NCI-H146 treated with DMSO at 0.1 percent for 48 hours (cell line): ENCODE data around the gene CAMKMT.

Experiments used
- DNase-seq: peaks from one replicate; lab custom pipeline; 2025; ENCODE audit not compliant: unreplicated experiment; lab: John Stamatoyannopoulos, UW

Gene CAMKMT

DNA sequence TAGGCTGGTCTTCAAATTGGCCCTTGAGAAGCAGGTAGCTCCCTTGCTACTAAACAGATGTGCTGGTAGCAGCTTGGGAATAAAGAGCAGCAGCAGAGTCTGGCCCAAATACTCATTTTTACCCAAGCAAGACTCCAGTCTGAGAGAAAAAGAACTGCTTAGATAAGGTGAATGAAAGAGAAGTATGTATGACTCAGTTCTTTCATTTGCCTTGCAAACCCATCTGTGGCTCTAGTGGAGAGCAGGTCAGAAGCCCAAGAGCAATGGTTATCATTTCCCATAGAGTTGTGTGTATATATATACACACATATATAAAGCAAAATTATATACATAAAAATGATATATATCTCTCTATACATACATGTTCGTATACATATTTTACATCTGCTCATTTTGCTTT lies 80.3 kb downstream of the CAMKMT start:
- no peak for DNase-seq

DNA sequence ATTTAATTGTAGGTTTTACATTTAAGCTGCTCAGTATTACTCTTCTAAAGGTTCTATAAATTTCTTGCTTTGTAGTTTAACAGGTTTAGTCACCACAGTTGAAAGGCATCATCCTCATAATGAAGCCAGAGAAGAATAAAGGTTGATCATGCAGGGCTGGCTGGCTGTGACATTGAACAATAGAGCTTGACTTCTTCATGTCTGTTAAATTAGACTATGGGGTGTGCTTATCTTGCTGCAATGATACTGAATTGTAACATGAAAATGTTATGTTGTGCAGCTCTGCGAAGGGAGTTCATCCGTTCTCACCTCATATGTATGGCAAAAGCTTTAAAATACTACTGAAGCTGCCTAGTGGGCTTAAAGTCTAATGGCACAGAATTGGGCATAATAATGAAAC lies 81.8 kb downstream of the CAMKMT start:
- no peak for DNase-seq

DNA sequence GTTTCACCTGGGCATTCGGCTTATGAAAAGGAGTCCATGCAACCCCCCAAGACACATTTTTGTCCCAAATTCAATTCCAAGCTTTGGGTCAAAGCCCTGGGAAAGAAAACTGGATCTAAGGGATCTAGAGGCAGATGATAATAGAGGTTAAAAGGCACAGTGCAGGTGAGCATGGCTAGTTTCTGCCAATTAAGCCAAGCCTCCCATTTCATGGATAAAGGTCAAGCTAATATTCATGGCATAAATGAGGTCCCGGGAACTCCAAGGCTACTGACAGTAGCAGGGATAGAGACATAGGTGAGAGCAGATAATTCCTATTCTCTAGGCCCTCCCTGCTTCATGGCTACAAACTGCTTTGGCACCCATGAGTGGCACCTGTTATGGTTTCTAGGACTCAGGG lies 83.1 kb downstream of the CAMKMT start:
- DNase-seq: no peak

DNA sequence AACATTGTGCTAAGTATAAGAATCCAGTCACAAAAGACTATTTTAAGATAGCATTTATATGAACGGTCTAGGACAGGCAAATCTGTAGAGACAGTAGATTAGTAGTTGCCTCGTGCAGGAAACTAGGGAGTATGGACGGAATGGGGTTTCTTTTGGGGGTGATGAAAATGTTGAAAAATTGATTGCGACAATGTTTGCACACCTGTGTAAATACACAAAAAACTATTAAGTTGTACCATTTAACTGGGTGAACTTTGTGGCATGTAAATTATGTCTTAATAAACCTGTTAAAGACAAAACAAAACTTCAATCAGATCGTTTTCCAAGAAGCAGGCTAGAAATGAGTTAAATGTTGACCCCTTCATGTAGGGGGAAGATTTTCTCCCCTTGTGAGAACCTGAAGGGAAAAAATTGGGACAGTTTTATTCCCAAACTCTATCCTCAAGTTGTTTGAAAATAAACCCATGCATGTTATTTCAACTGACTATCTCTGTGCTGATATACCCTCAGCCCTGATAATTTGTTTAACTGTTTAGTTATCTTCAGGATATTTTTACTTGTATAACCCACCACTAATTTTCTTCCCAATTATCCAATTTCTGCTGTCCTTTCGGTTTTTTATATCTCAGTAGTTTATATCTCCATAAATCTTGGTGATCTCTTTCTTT lies 87.2 kb downstream of the CAMKMT start:
- DNase-seq: peak; percentile 49

DNA sequence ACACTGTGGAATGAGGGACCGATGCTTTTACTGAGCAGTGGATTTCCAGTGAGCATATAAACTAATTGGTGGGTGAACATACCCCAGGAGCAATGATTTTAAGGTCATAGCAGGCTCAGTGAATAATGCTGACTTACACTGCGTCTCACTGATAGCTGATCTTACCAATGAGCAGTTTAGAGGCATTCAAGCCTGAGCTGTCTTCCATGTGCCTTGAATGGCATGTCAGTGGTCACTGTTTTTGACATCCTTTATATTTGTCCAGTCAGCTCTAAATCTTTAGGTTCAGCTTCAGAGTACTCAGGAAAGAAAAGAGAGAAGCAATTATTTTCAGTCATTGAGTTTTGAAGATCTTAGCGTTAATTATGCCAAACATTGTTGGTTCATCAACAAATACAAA lies 88.3 kb downstream of the CAMKMT start:
- DNase-seq: no peak

DNA sequence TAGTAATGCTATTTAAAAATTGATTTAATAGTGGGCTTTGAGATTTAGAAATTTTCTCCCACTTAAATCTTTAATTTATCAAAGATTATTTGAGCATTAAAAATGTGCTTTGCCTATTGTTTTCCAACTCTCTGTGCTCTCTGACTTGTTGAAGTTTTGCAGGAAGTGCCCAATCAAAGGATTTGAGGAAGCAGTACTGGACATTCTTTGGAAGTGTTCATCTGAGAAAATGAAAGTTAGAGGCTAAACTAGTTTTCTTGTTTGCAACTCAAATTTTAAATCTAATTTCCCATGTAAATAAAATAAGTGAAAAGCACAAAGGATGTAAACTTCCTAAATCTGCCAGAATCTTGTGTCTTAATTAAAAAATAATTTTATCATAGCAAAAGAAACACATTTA lies 89.1 kb downstream of the CAMKMT start:
- no peak for DNase-seq

DNA sequence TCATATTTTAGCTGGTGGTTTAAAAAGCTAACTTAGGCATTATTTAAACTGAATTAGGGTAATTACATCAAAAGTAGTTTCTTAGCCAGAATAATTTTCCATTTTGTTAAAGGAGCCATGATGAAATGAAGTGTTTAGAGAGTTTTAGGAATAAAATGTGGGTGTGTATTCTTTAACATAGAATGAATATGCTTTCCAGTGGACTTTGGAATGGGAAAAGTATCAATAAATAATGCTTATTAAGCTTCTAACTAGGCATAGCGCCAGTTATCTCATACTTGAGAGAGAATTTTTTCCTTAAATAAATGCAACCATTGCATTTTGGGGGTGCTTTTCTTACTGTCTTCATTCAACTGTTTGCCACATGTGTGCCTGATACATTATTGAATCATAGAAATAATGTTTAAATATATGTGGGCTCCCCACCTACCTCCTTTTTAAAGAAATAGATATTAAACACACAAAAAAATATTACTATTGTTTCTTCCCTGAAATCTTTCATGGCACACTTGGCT lies 90.4 kb downstream of the CAMKMT start:
- no peak for DNase-seq

DNA sequence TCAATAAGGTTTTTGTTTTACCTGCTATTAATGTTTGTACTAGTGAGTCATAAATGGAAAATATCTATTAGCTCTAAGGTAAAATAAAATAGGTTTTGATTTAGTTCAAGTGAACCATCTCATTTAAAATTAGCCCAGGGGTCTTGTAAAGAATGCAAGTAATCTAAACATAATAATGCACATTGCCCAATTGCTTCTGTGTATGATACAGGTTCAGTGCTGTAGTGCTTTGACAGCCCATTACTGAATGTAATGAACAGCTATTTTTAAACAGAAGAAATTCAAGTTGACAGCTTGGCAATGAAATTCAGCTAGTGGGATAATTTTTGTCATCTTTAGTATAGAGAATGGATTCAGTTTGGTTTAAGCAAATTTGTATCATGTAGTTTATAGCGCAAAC lies 91.5 kb downstream of the CAMKMT start:
- DNase-seq: no peak

DNA sequence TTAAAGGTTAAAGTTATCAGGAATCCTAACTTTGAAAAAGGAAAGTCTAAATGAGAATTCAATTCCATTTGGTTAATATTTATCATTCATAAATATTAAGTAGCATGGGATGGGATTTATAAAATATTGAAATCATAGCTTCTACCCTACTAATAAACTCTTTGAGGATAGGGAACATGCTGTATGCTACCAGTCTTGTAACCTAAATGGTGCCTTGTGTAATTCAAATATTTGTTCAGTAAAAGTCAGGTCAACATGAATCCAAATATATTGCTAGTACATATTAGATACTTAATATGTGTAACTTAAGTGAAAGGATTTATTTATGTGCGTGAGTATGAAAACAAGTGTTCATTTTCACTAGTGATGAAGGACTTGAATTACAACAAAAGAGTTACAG lies 94.1 kb downstream of the CAMKMT start:
- DNase-seq: no peak

DNA sequence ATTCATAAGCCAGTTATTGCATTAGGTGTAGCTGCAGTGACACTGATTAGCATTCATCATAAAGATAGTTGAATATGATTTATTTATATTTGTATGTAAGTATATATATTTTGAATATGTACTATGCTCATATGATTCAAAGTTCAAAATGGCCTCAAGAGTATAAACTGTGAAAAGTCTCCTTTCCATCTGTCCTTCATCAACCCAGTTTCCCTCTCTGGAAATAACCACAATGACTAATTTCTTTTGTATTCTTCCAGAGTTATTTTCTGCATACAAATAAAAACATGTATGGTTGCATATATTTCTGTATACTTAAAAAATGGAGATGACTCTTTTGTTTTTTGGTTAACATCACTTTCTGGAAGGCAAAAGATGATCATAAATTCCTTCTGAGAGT lies 95.2 kb downstream of the CAMKMT start:
- no peak for DNase-seq

DNA sequence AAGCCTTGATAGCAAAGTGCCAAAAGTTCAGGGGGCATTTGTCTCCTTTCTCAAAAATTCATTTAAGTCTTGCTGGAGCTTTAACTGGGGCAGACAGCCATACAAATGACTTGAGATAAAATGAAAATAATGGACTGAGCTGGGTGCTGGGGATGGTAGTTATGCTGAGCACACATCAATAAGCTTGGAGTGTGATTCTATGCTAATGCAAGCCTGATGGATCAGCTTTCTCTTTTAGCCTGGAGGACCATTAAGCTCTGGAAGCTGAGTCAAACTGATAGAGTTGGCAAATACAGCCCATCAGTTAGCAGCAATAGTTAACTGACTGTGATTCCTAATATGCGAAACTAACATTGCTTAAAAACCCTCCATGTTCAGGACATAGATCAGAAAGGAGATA lies 98.0 kb downstream of the CAMKMT start:
- no peak for DNase-seq

DNA sequence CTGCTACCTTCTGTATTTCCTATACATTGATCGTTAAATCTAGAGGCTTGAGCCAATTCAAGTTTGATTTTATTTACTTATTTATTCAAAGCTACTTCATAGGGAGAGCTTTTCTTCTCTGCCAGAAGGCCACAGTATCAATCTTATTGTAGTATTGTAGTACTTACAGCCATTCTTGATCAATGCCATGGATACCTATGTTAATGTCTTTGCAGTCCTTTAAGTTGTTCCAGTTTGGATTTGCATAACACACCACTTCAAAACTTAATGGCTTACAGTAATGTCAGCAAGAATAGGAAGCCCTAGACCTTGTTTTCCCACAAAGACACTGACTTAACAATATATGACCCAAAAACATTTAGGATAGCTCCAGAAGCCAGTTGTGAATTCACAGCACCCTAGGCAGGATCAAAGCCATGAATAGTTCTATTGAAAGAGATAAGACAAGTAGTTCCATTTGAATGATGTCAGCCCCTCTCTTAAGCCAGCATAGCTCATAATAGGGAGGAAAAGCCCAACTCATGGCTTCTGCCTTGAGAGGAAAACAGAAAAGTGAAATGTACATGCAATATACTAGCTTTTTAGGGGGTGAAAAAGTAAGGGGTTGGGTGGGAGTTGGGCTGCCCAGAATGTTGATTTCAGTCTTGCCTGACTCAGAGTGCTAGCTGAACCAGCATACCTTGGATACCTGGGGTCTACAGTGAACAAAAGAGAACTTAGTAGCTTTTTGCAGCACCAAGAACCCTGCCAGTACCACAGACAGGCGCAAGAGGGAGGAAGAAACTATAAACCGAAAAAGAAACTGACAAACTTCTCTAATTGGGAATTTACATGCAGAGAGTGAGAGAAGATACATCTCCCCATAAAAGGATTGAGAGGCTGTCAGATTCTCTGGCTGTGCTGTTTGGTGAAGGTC lies 101.4 kb downstream of the CAMKMT start:
- no peak for DNase-seq

DNA sequence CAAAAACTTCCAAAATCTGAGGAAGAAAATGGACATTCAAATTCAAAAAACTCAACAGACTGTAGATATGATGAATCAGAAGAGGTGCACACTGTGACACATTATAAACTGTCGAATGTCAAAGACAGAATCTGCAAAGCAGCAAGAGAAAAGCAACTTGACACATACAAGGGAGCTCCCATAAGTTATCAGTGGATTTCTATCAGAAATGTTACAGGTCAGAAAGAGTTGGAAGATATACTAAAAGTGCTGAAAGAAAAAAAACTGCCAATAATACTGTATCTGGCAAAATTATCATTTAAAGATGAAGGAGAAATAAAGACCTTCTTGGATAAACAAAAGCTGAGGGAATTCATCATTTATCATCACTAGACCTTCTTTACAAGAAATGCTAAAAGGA lies 102.7 kb downstream of the CAMKMT start:
- no peak for DNase-seq

DNA sequence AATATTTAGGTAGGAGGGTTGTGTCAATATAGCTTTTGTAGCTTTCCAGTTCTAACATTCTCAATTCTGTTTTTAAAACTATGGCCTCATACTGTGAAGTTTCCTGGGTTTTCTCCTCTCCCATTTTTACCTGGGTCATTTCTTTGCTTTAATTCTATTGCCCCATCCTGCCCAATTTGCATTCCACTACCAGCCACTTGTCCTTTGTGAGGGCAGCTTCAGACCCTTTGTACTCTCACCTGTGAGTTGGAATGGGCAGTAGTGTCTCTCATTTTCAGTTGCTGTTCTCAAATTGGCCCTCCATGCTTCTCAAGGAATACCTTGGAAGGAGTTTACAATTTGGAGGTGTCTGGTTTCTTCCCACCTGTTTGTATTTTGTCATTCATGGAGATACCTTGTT lies 108.4 kb downstream of the CAMKMT start:
- DNase-seq: no peak

DNA sequence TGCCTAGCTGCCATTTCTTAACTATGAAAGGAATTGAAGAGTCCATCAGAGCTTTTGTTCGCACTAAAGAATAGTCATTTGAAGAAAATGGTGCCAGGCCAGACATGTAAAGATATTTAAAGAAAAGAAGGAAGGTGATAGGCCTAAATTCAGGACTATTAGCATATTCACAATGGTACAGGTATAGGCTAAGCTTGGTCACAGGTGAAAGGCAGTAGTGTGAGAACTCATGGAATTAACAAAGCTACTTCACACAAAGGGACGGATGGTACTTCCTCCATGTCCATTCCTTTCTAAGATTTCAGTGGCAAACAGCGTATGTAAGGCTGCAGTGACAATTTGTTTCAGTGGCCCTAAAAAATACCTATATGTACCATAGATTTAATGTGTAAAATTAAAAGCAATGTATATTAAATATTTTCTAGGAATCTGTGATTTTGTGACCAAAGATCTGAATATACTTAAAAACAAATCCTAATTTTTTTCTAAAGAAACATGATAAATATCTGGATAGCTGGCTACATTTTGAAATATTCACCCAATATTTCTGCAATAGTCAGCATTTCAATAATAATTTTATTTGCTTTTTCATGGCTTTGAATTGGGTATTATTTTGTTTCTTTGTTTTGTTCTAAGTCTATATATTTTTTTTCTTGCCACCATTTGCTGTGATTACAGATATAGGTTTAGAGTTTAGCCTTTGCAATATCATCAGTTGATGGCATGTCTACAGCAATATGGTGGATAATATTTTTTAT lies 116.1 kb downstream of the CAMKMT start:
- DNase-seq: no peak

DNA sequence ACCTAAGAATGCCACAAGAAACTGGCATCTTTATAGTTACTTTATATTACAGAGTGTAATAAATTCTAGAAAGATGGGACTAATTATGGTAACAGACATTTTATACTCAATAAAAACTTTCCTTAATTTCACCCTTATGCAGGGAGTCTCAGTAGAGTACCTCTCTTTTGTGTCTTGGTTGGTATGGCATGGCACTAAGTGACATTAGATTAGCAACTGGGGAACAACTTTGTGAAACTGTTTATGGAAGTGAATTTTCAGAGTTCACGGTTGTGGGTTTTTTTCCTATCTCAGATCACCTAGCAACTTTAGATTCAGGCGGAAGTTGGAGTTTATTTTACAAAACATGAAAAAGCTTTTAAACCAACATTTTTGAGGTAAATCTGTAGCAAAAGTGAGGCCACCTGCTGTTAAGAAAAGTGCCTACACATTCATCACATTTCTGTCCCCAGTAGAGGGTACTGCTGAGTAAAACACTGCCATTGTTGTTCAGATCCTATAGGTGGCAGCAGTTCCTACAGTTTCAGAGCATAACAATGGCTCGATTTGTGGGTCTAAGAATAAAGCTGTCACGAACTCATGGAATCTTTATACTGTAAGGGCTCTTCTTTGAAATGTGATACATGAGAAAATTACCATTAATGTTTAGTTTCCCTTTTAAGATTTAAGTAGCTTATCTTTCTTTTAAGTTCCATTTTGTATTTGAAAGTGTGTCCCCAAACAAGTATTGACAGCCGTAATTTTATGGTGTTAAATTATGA lies 117.6 kb downstream of the CAMKMT start:
- DNase-seq: peak; percentile 88

DNA sequence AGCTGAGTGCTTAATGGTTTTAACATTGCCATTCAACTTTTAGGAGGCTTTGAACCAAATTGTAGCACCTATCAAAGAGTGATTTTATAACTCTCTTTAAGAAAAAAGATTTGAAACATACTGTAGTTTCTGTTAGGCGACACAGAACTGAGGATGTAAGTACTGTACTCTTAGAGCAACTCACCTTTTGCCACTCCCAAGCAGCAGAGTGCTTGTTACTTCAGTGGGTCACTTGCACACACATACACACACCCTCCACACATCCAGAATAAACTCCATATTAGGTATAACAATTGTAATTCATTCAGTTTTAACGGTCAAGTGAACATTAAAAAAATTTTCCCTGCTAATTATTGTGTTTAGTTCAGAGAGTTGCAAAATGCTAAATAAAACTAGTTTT lies 118.3 kb downstream of the CAMKMT start:
- peak; percentile 33 for DNase-seq

DNA sequence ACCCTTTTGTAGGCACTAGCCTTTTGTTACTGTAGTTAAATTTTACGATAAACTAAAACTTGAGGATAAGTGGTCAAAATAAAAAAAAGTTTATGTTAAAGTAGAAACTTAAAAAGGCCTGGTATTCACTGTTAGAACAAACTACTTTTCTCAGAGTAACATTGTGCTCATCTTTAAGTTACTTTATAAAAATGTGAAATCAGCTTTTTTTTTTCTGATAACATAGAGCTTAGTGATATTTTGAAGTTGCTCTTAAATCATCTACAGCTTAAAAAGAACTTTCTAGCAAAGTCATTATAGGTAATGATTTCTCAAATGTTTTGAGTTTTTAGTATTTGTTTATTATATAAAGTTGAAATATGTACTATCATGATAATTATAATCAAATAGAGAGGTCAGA lies 125.3 kb downstream of the CAMKMT start:
- no peak for DNase-seq

DNA sequence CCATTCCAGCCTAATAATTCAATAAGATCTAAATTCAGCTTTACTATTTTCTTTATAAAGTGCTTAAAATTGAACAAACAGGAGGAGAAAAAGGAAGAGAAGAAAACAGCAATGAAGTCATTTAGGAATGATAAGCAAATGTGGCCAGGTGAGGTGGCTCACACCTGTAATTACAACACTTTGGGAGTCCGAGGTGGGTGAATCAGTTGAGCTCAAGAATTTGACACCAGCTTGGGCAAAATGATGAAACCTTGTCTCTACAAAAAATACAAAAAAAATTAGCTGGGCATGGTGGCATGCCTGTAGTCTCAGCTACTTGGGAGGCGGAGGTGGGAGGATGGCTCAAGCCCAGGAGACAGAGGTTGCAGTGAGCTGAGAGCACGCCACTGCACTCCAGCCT lies 129.0 kb downstream of the CAMKMT start:
- no peak for DNase-seq

DNA sequence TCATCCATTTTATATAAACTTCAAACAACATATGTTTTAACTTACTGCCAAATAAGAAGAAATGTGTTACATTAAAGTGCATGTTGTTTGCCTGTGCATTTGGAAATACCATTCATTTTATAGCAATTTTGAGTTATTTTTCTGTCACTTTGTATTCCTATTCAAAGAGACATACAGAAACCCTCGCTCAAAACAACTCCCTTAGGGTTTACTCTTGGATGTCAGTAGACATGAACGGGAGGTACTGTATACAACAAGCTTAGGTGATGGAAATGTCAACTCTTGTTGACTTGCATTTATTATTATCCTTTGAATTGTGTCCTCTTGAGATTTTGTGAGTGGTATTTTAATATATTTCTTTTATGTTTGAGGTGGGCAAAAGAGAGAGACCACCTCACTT lies 132.3 kb downstream of the CAMKMT start:
- no peak for DNase-seq

DNA sequence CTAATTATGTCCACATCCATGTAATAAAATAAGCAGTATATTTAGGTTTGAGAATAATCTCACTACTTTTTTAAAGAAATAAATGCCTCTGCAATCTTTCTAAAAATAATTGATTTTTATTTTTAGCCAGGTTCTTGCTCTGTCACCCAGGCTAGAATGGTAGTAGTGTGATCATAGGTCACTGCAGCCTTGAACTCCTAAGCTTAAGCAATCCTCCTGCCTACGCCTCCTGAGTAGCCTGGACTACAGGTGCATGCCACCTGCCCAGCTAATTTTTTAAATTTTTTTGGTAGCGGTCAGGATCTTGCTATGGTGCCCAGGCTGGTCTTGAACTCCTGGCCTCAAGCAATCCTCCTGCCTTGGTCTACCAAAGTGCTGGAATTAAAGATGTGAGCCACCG lies 133.3 kb downstream of the CAMKMT start:
- DNase-seq: no peak
